CD14-positive monocyte (primary cell): ENCODE measurements around the gene CTNNA3. TPM values are rescaled to one million over a fixed set of nuclear protein-coding genes. Genes with fewer than 3 reads are reported as not detected.

ENCODE experiments used
- DNase-seq, 3 donors: peaks; one replicate each; pipeline ENCODE4 v3.0.0-alpha.2; 2011 to 2022
- H2AFZ ChIP-seq: 2 replicates; pipeline ENCODE4 v1.6.0; 2012; ENCODE audit warnings: mild to moderate bottlenecking, low read depth, low read length, inconsistent platforms; ENCODE audit not compliant: insufficient read depth, poor library complexity, severe bottlenecking
- H3K27ac ChIP-seq, 2 donors: 1 replicate in 1 of 2; 2 replicates in 1 of 2; pipeline ENCODE4 v1.5.1; 2012 to 2013; ENCODE audit warnings: low read length in 2 of 2, control low read depth in 1 of 2, inconsistent platforms in 1 of 2, low read depth in 1 of 2, mild to moderate bottlenecking in 1 of 2
- H3K27me3 ChIP-seq, 2 donors: one replicate each; pipeline versions ENCODE4 v1.6.0 to v1.6.1; 2011 to 2013; ENCODE audit warnings: low read length in 2 of 2; ENCODE audit not compliant: control insufficient read depth in 2 of 2, insufficient read depth in 2 of 2
- H3K36me3 ChIP-seq, 2 donors: replicated peaks in 1 of 2; 1 replicate in 1 of 2; 2 replicates in 1 of 2; pipeline versions ENCODE4 v1.5.1 to v1.6.1; 2012 to 2013; ENCODE audit warnings: low read length in 2 of 2, control low read depth in 1 of 2, inconsistent platforms in 1 of 2, mild to moderate bottlenecking in 1 of 2; ENCODE audit not compliant: insufficient read depth in 2 of 2, control insufficient read depth in 1 of 2
- H3K4me1 ChIP-seq, 2 donors: 1 replicate in 1 of 2; 2 replicates in 1 of 2; pipeline versions ENCODE4 v1.5.1 to v1.6.1; 2012 to 2013; ENCODE audit warnings: low read length in 2 of 2, control low read depth in 1 of 2, inconsistent platforms in 1 of 2, mild to moderate bottlenecking in 1 of 2, moderate library complexity in 1 of 2; ENCODE audit not compliant: insufficient read depth in 2 of 2, control insufficient read depth in 1 of 2
- H3K4me2 ChIP-seq: replicated peaks from 2 replicates; pipeline ENCODE3; 2012; ENCODE audit warnings: low read length, moderate library complexity, mild to moderate bottlenecking; ENCODE audit not compliant: poor library complexity, severe bottlenecking; ENCODE audit errors: extremely low read depth
- H3K4me3 ChIP-seq, 3 experiments: fragments of 200-600 bp in 1 of 3; sonication (generic) in 1 of 3; replicated peaks in 1 of 3; 1 replicate in 2 of 3; 2 replicates in 1 of 3; pipeline ENCODE4 v1.5.1; 2011 to 2013; ENCODE audit warnings: low read length in 3 of 3, mild to moderate bottlenecking in 3 of 3, control low read depth in 2 of 3, low read depth in 2 of 3, inconsistent platforms in 1 of 3, moderate library complexity in 1 of 3
- H3K79me2 ChIP-seq: 2 replicates; pipeline ENCODE4 v1.6.0; 2012; ENCODE audit warnings: mild to moderate bottlenecking, control low read depth, inconsistent platforms, low read length, moderate library complexity; ENCODE audit not compliant: insufficient read depth
- H3K9ac ChIP-seq: 2 replicates; pipeline ENCODE4 v1.6.0; 2017; ENCODE audit warnings: low read length, mild to moderate bottlenecking; ENCODE audit not compliant: insufficient read depth, poor library complexity, severe bottlenecking
- H3K9me3 ChIP-seq, 2 donors: replicated peaks in 1 of 2; 1 replicate in 1 of 2; 2 replicates in 1 of 2; pipeline versions ENCODE4 v1.5.1 to v1.6.1; 2012 to 2013; ENCODE audit warnings: low read length in 2 of 2, control low read depth in 1 of 2; ENCODE audit not compliant: control insufficient read depth in 1 of 2, insufficient read depth in 1 of 2
- H4K20me1 ChIP-seq: 2 replicates; pipeline ENCODE4 v1.6.0; 2012; ENCODE audit warnings: mild to moderate bottlenecking, low read length, control low read depth, moderate library complexity; ENCODE audit not compliant: insufficient read depth
- H3K27ac Mint-ChIP-seq, 7 donors: one replicate each; pipeline ENCODE4 v1.8.0; 2020; ENCODE audit warnings: mild to moderate bottlenecking in 7 of 7, mixed read lengths in 7 of 7, moderate library complexity in 6 of 7, inconsistent platforms in 2 of 7
- H3K27me3 Mint-ChIP-seq, 3 donors: one replicate each; pipeline ENCODE4 v1.8.0; 2021 to 2022; ENCODE audit warnings: low read depth in 3 of 3, mild to moderate bottlenecking in 3 of 3, mixed read lengths in 3 of 3, moderate library complexity in 3 of 3, inconsistent platforms in 1 of 3
- H3K36me3 Mint-ChIP-seq, 2 donors: one replicate each; pipeline ENCODE4 v1.8.0; 2020; ENCODE audit warnings: mixed read lengths in 2 of 2, inconsistent platforms in 1 of 2, mild to moderate bottlenecking in 1 of 2
- H3K4me1 Mint-ChIP-seq: one replicate; pipeline ENCODE4 v1.8.0; 2020; ENCODE audit warnings: mild to moderate bottlenecking, mixed read lengths
- H3K4me3 Mint-ChIP-seq, 2 donors: one replicate each; pipeline ENCODE4 v1.8.0; 2020; ENCODE audit warnings: mild to moderate bottlenecking in 2 of 2, mixed read lengths in 2 of 2, moderate library complexity in 1 of 2
- H3K9me3 Mint-ChIP-seq, 7 donors: one replicate each; pipeline ENCODE4 v1.8.0; 2020 to 2022; ENCODE audit warnings: mixed read lengths in 7 of 7, mild to moderate bottlenecking in 6 of 7, moderate library complexity in 6 of 7, inconsistent platforms in 2 of 7
- CTCF ChIP-seq: fragments of 200-600 bp; IDR thresholded peaks from one replicate; pipeline ENCODE4 v1.8.0; 2022; ENCODE audit warnings: antibody characterized with exemption, mild to moderate bottlenecking
- WGBS: methylation state at CpG from one replicate; pipeline ENCODE4 v1.1.5; 2013; ENCODE audit warnings: missing lambda C conversion rate; ENCODE audit not compliant: insufficient coverage; 5-methylcytosine and 5-hydroxymethylcytosine counted together
- intact Hi-C, 2 donors: fragments of 100-400 bp; cut with micrococcal nuclease; formaldehyde crosslinking; loops; one replicate each; pipeline versions ENCODE4 v1.15.0 to v1.15.1; 2023
- polyA plus RNA-seq, 3 donors: library from polyadenylated mRNA; depleted of rRNA in 1 of 3; unstranded in 2 of 3; stranded (reverse) in 1 of 3; fragments of 300-500 nt in 2 of 3; fragments of >200 nt in 1 of 3; fragmentation: Illumina TruSeq in 2 of 3; gene quantifications; 1 replicate in 2 of 3; 2 replicates in 1 of 3; pipeline ENCODE4 v1.2.3, GENCODE V29; 2012 to 2021

Gene CTNNA3
- polyA plus RNA-seq, 3 donors = not detected

- no peaks in the 10 kb centered on the region for H3K79me2 ChIP-seq
- H2AFZ ChIP-seq = no peak overlapping the region
- no peaks in the 10 kb centered on the region for H4K20me1 ChIP-seq
- intact Hi-C loops = no loop called here
- H3K9me3 ChIP-seq = no peaks in the 10 kb centered on the region
- no peak overlapping the region for H3K27ac Mint-ChIP-seq
- no peak for TF ChIP-seq CTCF
- DNase-seq = no peak
- H3K9ac ChIP-seq = no peak overlapping the region
- no peak overlapping the region for H3K27ac ChIP-seq
- no peaks in the 10 kb centered on the region for H3K27me3 Mint-ChIP-seq
- no peaks in the 10 kb centered on the region for H3K9me3 Mint-ChIP-seq
- H3K36me3 ChIP-seq = no peaks in the 10 kb centered on the region
- no peaks in the 10 kb centered on the region for H3K4me1 ChIP-seq
- no peak overlapping the region for H3K4me3 ChIP-seq
- H3K4me2 ChIP-seq = no peak overlapping the region
- H3K27me3 ChIP-seq = no peaks in the 10 kb centered on the region
- H3K36me3 Mint-ChIP-seq = no peaks in the 10 kb centered on the region
- H3K4me3 Mint-ChIP-seq = no peak overlapping the region
- no peaks in the 10 kb centered on the region for H3K4me1 Mint-ChIP-seq
Measured at GRCh38 chr10:67110286-67110685, 585.7 kb downstream of the CTNNA3 start.

GRCh38 chr10:67107670-67108069 is 588.3 kb downstream of the CTNNA3 start:
- no peaks in the 10 kb centered on the region for H3K9me3 Mint-ChIP-seq
- H3K4me1 ChIP-seq = no peaks in the 10 kb centered on the region
- H3K27ac ChIP-seq = no peak overlapping the region
- no peaks in the 10 kb centered on the region for H3K27me3 ChIP-seq
- no peak overlapping the region for H3K4me2 ChIP-seq
- no peak for DNase-seq
- no peaks in the 10 kb centered on the region for H4K20me1 ChIP-seq
- no peaks in the 10 kb centered on the region for H3K27me3 Mint-ChIP-seq
- no peak overlapping the region for H3K9ac ChIP-seq
- H2AFZ ChIP-seq = no peak overlapping the region
- H3K36me3 Mint-ChIP-seq = no peaks in the 10 kb centered on the region
- H3K4me3 Mint-ChIP-seq = no peak overlapping the region
- H3K79me2 ChIP-seq = no peaks in the 10 kb centered on the region
- H3K9me3 ChIP-seq = no peaks in the 10 kb centered on the region
- intact Hi-C loops = no loop called here
- H3K4me1 Mint-ChIP-seq = no peaks in the 10 kb centered on the region
- H3K4me3 ChIP-seq = no peak overlapping the region
- WGBS = 77% methylated on average over 3 of the region's 3 CpGs
- TF ChIP-seq CTCF = no peak
- H3K36me3 ChIP-seq = no peaks in the 10 kb centered on the region
- H3K27ac Mint-ChIP-seq = no peak overlapping the region
